ENCODE results near the gene PRSS23.
"Not testable (repeated sequence)": the region's sequence is repeated elsewhere in the genome, so short reads cannot be mapped to it uniquely, and the experiment has no call there.

The PRSS23 gene

DNA sequence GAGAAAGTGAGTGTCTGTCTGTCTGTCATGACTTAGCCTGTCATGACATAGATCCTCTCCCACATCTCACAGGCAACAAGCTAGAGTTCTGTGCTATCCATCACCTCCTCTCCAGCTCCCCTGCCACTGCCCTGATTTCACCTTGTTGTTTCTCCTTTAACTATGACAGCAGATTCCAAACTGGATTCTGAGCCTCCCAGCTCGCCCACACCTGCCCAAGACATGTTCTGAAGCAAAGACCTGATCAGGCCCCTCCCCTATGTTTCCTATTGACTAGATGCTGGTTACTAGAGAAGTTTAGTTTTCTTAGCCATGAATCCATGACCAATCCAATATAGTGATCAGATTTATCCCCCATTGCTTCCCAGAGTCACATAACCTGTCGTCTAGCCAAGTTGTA, 15.4 kb downstream of the PRSS23 start:
- no peak for DNase-seq

GRCh38 chr11:86816251-86816726, 15.9 kb downstream of the PRSS23 start:
- DNase-seq = no peak

DNA sequence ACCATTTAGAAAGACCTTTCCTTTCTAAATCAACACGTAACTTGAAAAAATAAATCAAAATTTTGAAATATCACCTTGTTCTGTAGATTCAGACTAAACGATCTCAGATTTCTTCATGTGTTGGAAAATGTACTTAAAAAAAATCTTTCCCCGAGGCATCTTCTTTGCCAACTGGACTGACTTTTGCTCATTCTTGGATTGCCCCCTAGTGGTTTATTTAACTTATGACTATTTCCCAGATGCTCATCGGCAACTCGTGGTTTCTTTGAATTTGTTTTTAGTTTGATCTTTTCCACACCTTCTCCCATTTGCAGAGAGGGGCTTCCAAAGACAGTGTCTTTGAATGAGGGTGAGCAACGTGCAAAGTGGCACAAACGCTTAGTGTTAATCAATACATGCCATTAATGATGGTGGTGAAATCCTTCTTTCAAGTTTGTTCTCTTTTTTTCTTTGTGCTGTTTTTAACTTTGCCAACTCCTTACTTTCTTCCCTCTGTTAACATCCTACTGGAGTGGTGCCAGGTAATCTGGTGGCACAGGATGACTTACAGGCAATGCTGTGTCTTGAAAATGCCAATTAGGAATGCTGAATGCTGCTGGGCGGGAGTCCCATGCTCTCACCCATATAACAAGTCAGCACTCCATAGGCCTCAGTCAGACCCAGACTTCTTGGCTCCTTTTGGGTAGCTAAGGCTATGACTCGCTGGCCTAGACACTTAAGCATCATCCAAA, 18.3 kb downstream of the PRSS23 start:
- DNase-seq = peak; percentile 52

DNA sequence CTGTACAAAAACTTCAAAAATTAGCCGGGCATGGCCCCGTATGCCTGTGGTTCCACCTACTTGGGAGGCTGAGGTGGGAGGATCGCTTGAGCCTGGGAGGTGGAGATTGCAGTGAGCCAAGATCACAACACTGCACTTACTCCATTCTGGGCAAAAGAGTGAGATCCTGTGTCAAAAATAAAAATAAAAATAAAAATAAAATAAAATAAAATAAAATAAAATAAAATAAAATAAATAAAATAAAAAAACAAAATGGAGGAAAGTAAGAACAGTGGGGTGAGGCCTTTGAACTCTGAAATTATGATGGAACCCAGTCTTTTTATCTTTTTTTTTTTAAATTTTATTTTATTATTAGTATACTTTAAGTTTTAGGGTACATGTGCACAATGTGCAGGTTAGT, 23.8 kb downstream of the PRSS23 start:
- not testable (repeated sequence) for DNase-seq

- DNase-seq = not testable (repeated sequence)
These were observed 34.0 kb downstream of the PRSS23 start for GRCh38 chr11:86834376-86834775.

DNA sequence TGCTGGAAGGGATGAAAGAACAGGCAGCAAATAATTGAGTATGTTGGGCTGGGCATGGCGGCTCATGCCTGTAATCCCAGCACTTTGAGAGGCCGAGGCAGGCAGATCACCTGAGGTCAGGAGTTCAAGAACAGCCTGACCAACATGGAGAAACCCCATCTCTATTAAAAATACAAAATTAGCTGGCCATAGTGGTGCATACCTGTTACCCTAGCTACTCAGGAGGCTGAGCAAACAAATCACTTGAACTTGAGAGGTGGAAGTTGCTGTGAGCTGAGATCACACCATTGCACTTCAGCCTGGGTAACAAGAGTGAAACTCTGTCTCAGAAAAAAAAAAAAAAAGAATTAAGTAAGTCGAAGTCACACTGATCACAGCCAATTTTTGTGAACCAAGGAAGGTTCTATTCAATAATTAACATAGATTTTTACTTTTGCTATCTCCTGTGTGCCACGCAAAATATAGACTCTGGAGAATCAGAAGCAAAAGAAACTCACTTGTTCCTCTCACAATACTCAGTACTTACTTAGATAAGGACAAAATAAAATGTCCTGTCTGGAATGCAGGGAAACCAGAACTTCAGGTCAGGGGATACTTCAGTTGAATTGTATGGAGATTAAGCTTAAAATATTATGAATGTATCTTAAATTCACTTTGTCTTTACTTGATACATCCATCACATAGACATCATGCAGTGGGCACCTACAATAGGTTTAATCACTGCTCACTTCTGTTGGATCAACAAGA, 44.6 kb downstream of the PRSS23 start:
- not testable (repeated sequence) for DNase-seq

GRCh38 chr11:86848132-86848531, 47.8 kb downstream of the PRSS23 start:
- DNase-seq = no peak

- DNase-seq = no peak
These were observed 49.3 kb downstream of the PRSS23 start for GRCh38 chr11:86849679-86850078.

Measured in NCI-H446 treated with DMSO at 0.1 percent for 48 hours (cell line).